HepG2 (cell line): ENCODE data around the gene MTA1. TPM values are rescaled to one million over a fixed set of nuclear protein-coding genes. Genes with fewer than 3 reads are reported as not detected.

Source experiments
- ATAD3A ChIP-seq: sonication (generic); formaldehyde crosslinking; IDR thresholded peaks from 2 replicates; pipeline ENCODE4 v1.4.0; 2020; ENCODE audit warnings: missing genetic modification reagents
- FOSL2 ChIP-seq: sonication (generic); formaldehyde crosslinking; IDR thresholded peaks from 2 replicates; pipeline ENCODE4 v1.4.0; 2020; ENCODE audit warnings: missing genetic modification reagents
- GABPA ChIP-seq, 2 experiments: IDR thresholded peaks; 2 replicates each; pipeline ENCODE4 v1.6.1; 2011 to 2016; ENCODE audit warnings: low read depth in 2 of 2, low read length in 1 of 2, missing biosample characterization in 1 of 2, missing genetic modification characterization in 1 of 2
- GABPB1 ChIP-seq: IDR thresholded peaks from 2 replicates; pipeline ENCODE4 v1.6.1; 2016; ENCODE audit warnings: mild to moderate bottlenecking, missing genetic modification reagents, moderate library complexity, missing compliant biosample characterization
- HDAC6 ChIP-seq: fragments of 200-600 bp; sonication (generic); IDR thresholded peaks from 2 replicates; pipeline ENCODE4 v1.7.0; 2017; ENCODE audit warnings: mild to moderate bottlenecking, antibody characterized with exemption, low read length, low read depth
- HMG20B ChIP-seq: conservative IDR thresholded peaks from 2 replicates; pipeline ENCODE4 v1.6.1; 2016; ENCODE audit warnings: missing genetic modification reagents, missing compliant biosample characterization
- KLF12 ChIP-seq: sonication (generic); formaldehyde crosslinking; IDR thresholded peaks from 2 replicates; pipeline ENCODE4 v1.4.0; 2020; ENCODE audit warnings: missing genetic modification reagents, borderline replicate concordance
- KLF16 ChIP-seq, 2 experiments: sonication (generic) in 1 of 2; formaldehyde crosslinking in 1 of 2; IDR thresholded peaks; 2 replicates each; pipeline versions ENCODE4 v1.6.1 to v1.8.0; 2016 to 2023; ENCODE audit warnings: missing genetic modification reagents in 2 of 2, missing compliant biosample characterization in 1 of 2
- MAFK ChIP-seq, 2 experiments: IDR thresholded peaks in 1 of 2; conservative IDR thresholded peaks in 1 of 2; 2 replicates each; pipeline ENCODE4 v1.6.1; 2011; ENCODE audit warnings: improper control_type of control experiment in 2 of 2, low read length in 2 of 2
- MNT ChIP-seq: fragments of 450-650 bp; IDR thresholded peaks from 2 replicates; pipeline ENCODE4 v1.6.1; 2016
- PHF21A ChIP-seq: sonication (generic); formaldehyde crosslinking; IDR thresholded peaks from 2 replicates; pipeline ENCODE4 v1.5.0; 2020; ENCODE audit warnings: mild to moderate bottlenecking, missing genetic modification reagents
- SMAD3 ChIP-seq: sonication (generic); formaldehyde crosslinking; IDR thresholded peaks from 2 replicates; pipeline ENCODE4 v1.4.0; 2020; ENCODE audit warnings: missing genetic modification reagents
- SNAPC4 ChIP-seq: sonication (generic); formaldehyde crosslinking; IDR thresholded peaks from 2 replicates; pipeline ENCODE4 v1.4.0; 2020; ENCODE audit warnings: mild to moderate bottlenecking, missing genetic modification reagents
- ZBTB38 ChIP-seq: sonication (generic); formaldehyde crosslinking; IDR thresholded peaks from 2 replicates; pipeline ENCODE4 v1.5.1; 2020; ENCODE audit warnings: mild to moderate bottlenecking, missing genetic modification reagents
- ZBTB7A ChIP-seq: sonication (generic); formaldehyde crosslinking; IDR thresholded peaks from 2 replicates; pipeline ENCODE4 v1.8.0; 2022; ENCODE audit warnings: mild to moderate bottlenecking, missing genetic modification reagents
- ZNF24 ChIP-seq: fragments of 450-650 bp; IDR thresholded peaks from 2 replicates; pipeline ENCODE4 v1.6.1; 2017; ENCODE audit warnings: antibody characterized with exemption, mild to moderate bottlenecking
- ZNF282 ChIP-seq: fragments of 450-650 bp; IDR thresholded peaks from 2 replicates; pipeline ENCODE4 v1.6.1; 2018; ENCODE audit not compliant: partially characterized antibody
- ZNF441 ChIP-seq: sonication (generic); formaldehyde crosslinking; IDR thresholded peaks from 2 replicates; pipeline ENCODE4 v1.7.0; 2021; ENCODE audit warnings: missing genetic modification reagents, borderline replicate concordance
- ZNF530 ChIP-seq: sonication (generic); formaldehyde crosslinking; IDR thresholded peaks from 2 replicates; pipeline ENCODE4 v1.5.0; 2020; ENCODE audit warnings: low read depth, mild to moderate bottlenecking, missing genetic modification reagents
- ZNF652 ChIP-seq: IDR thresholded peaks from 2 replicates; pipeline ENCODE4 v1.6.1; 2016; ENCODE audit warnings: low read depth, borderline replicate concordance
- ZNF704 ChIP-seq: sonication (generic); formaldehyde crosslinking; IDR thresholded peaks from 2 replicates; pipeline ENCODE4 v1.8.1; 2023; ENCODE audit warnings: mild to moderate bottlenecking, inconsistent platforms, moderate library complexity, missing genetic modification reagents, borderline replicate concordance
- ZNF720 ChIP-seq: sonication (generic); formaldehyde crosslinking; IDR thresholded peaks from 2 replicates; pipeline ENCODE4 v1.4.0; 2020; ENCODE audit warnings: missing genetic modification reagents
- ZNF768 ChIP-seq: sonication (generic); formaldehyde crosslinking; IDR thresholded peaks from 2 replicates; pipeline ENCODE4 v1.4.0; 2020; ENCODE audit warnings: missing genetic modification reagents
- polyA plus RNA-seq, 8 experiments: library from polyadenylated mRNA; depleted of rRNA in 3 of 8; stranded (reverse) in 7 of 8; unstranded in 1 of 8; fragments of >200 nt; fragmentation: Illumina TruSeq in 4 of 8; extraction: Trizol in 4 of 8; gene quantifications; 2 replicates each; pipeline versions ENCODE4 v1.2.1 to v1.2.3, GENCODE V29; 2011 to 2016; ENCODE audit warnings: low read depth in 4 of 8, missing spikeins in 1 of 8, mixed read lengths in 1 of 8; ENCODE audit not compliant: insufficient read depth in 1 of 8
- total RNA-seq, 5 experiments: library from RNA; depleted of rRNA; stranded (reverse); fragments of >200 nt; fragmentation: Illumina TruSeq; extraction: Trizol; gene quantifications; 2 replicates each; pipeline ENCODE4 v1.2.3, GENCODE V29; 2016; ENCODE audit warnings: low read depth in 1 of 5

Gene MTA1
- total and polyA plus RNA-seq, 2 of the 13 experiments (the other 11 are each of a cell fraction or from before 2014, with no cell fraction given), result 35.2 to 85.8 TPM

- TF ChIP-seq HMG20B (no peak; the same call in 1 of the 2 replicates), GABPA (IDR thresholded peaks at IDR 0.05; ENCODE audit: low read depth, low read length) (no peak), GABPA (CRISPR knock-in tag; IDR thresholded peaks at IDR 0.05; ENCODE audit: low read depth) (no peak), MNT (peak; percentile 42), ATAD3A (CRISPR knock-in tag) (no peak), FOSL2 (CRISPR knock-in tag) (peak; percentile 33; the same call in 1 of the 2 replicates), ZNF768 (peak; percentile 66), ZBTB7A (CRISPR knock-in tag) (peak; percentile 90), HDAC6 (no peak), ZNF720 (CRISPR knock-in tag) (no peak), ZNF441 (CRISPR knock-in tag) (0 out of 2 replicates have a peak, but pooled peaks have one; percentile 43), GABPB1 (CRISPR knock-in tag) (peak; percentile 83), ZBTB38 (CRISPR knock-in tag) (no peak), KLF12 (0 out of 2 replicates have a peak, but pooled peaks have one; percentile 60), ZNF282 (no peak), KLF16 (CRISPR knock-in tag; IDR thresholded peaks at IDR 0.05) (peak in 1 of 2 experiments; percentile 53; a peak in 1 of 4 replicates), MAFK (conservative IDR thresholded peaks at IDR 0.05 in 1 of 2, IDR thresholded peaks at IDR 0.05 in 1 of 2; ENCODE audit: low read length in 2 of 2) (no peak), ZNF652 (no peak), PHF21A (CRISPR knock-in tag) (peak; percentile 97), ZNF24 (no peak), SMAD3 (CRISPR knock-in tag) (0 out of 2 replicates have a peak, but pooled peaks have one; percentile 21), ZNF530 (CRISPR knock-in tag) (no peak), ZNF704 (CRISPR knock-in tag) (peak; percentile 74; the same call in 1 of the 2 replicates), SNAPC4 (CRISPR knock-in tag) (0 out of 2 replicates have a peak, but pooled peaks have one; percentile 77)
Measured at GRCh38 chr14:105499256-105500035, 79.8 kb downstream of the MTA1 start (continued).
